GM12872 (cell line): ENCODE measurements around the gene KRTAP1-5.
"Not testable (repeated sequence)": the region's sequence is repeated elsewhere in the genome, so short reads cannot be mapped to it uniquely, and the experiment has no call there.

Experiments used
- CTCF ChIP-seq: IDR thresholded peaks from 3 replicates; pipeline ENCODE4 v1.5.1; 2011; ENCODE audit warnings: low read depth, mild to moderate bottlenecking, low read length, moderate library complexity; ENCODE audit not compliant: insufficient read depth

Gene KRTAP1-5

GRCh38 chr17:40999563-40999962 is 27.4 kb downstream of the KRTAP1-5 start, which contains the start of gene KRTAP3-2:
Gene KRTAP3-2 (minus strand): TSS chr17:40999906. CDS start chr17:40999853, 53 bp downstream.
- TF ChIP-seq CTCF: not testable (repeated sequence)

- no peak for TF ChIP-seq CTCF
Observed at GRCh38 chr17:40997361-40997760, 29.6 kb downstream of the KRTAP1-5 start.

- TF ChIP-seq CTCF: no peak
Observed at GRCh38 chr17:40996829-40997228, 30.2 kb downstream of the KRTAP1-5 start.

GRCh38 chr17:40995116-40995515 is 31.9 kb downstream of the KRTAP1-5 start:
- TF ChIP-seq CTCF: no peak

- no peak for TF ChIP-seq CTCF
Observed at GRCh38 chr17:40993839-40994238, 33.2 kb downstream of the KRTAP1-5 start, which contains the start of gene KRTAP3-3. Gene KRTAP3-3 (minus strand): TSS chr17:40994164. CDS start chr17:40994097, 67 bp downstream.

GRCh38 chr17:40993084-40993483 is 33.9 kb downstream of the KRTAP1-5 start:
- no peak for TF ChIP-seq CTCF

- TF ChIP-seq CTCF: no peak
Observed at GRCh38 chr17:40992666-40993065, 34.3 kb downstream of the KRTAP1-5 start.
